Right atrium auricular region (tissue), 2 donors: ENCODE measurements around the gene ENGASE. TPM values are rescaled to one million over a fixed set of nuclear protein-coding genes. Genes with fewer than 3 reads are reported as not detected.

ENCODE experiments used
- DNase-seq: peaks from one replicate; pipeline ENCODE4 v3.0.0-alpha.2; 2019; ENCODE audit warnings: low spot score
- H3K27ac ChIP-seq, 2 donors: fragments of 200-600 bp; sonication (generic); 1 replicate in 1 of 2; 2 replicates in 1 of 2; pipeline ENCODE4 v1.5.1; 2016 to 2019
- H3K27me3 ChIP-seq, 2 donors: fragments of 200-600 bp; sonication (generic); one replicate each; pipeline versions ENCODE4 v1.5.1 to v1.6.0; 2017 to 2019
- H3K36me3 ChIP-seq: fragments of 200-600 bp; sonication (generic); one replicate; pipeline ENCODE4 v1.5.1; 2016
- H3K4me1 ChIP-seq, 2 donors: fragments of 200-600 bp; sonication (generic); one replicate each; pipeline versions ENCODE4 v1.5.1 to v1.6.0; 2017 to 2019
- H3K4me3 ChIP-seq, 2 donors: fragments of 200-600 bp; sonication (generic); 1 replicate in 1 of 2; 2 replicates in 1 of 2; pipeline ENCODE4 v1.5.1; 2017 to 2019; ENCODE audit warnings: mild to moderate bottlenecking in 1 of 2, moderate library complexity in 1 of 2
- H3K9me3 ChIP-seq, 2 donors: fragments of 200-600 bp; sonication (generic); one replicate each; pipeline ENCODE4 v1.5.1; 2019
- CTCF ChIP-seq, 2 donors: fragments of 200-600 bp; sonication (generic); IDR thresholded peaks; one replicate each; pipeline ENCODE4 v1.5.1; 2019; ENCODE audit warnings: antibody characterized with exemption in 2 of 2
- total RNA-seq, 2 donors: library from RNA; depleted of rRNA; stranded (reverse); fragments of >200 nt; gene quantifications; one replicate each; pipeline ENCODE4 v1.1.0, GENCODE V29; 2016

The ENGASE gene
- total RNA-seq, 2 donors from 2014 or later = 7.7 to 13.5 TPM

DNA sequence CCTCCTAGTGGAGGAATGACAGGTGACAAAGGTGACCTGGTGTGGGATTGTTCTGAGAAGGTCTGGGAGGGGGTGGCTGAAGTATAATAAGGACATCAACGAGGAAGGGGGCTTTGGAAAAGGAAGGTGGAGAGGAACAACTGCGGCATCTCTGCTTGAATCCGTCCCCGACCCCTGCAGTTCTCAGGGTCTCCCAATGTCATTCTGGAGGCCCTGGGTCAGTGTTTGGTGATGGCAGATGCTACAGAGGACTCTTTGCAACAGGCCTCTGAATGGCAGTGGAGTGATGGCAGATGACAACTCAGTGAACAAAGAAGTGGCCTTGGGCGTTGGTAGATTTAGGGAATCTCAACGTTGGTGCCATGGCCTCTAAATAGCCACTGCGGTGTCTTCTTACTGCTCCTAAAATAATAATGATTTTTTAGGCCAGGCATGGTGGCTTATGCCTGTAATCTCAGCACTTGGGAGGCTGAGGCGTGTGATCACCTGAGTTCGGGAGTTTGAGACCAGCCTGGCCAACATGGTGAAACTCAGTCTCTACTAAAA, 1.3 kb downstream of the ENGASE start:
- peak overlapping the region; percentile 86 to 90 for H3K27ac ChIP-seq
- no peaks in the 10 kb centered on the region for H3K27me3 ChIP-seq
- no peaks in the 10 kb centered on the region for H3K9me3 ChIP-seq
- peaks cover 0 to 27% of the 10 kb centered on the region in 2 donors for H3K4me1 ChIP-seq
- peaks cover 36% of the 10 kb centered on the region for H3K36me3 ChIP-seq
- no peak for TF ChIP-seq CTCF (IDR thresholded peaks at IDR 0.05)
- DNase-seq = no peak
- peak overlapping the region; percentile 71 to 86 for H3K4me3 ChIP-seq

GRCh38 chr17:79077587-79077986, 3.0 kb downstream of the ENGASE start:
- no peaks in the 10 kb centered on the region for H3K27me3 ChIP-seq
- H3K9me3 ChIP-seq = no peaks in the 10 kb centered on the region
- H3K4me3 ChIP-seq = no peak overlapping the region
- no peak overlapping the region for H3K27ac ChIP-seq
- no peak for DNase-seq
- no peak for TF ChIP-seq CTCF (IDR thresholded peaks at IDR 0.05)
- H3K36me3 ChIP-seq = peaks cover 51% of the 10 kb centered on the region
- peaks cover 0 to 32% of the 10 kb centered on the region in 2 donors for H3K4me1 ChIP-seq

DNA sequence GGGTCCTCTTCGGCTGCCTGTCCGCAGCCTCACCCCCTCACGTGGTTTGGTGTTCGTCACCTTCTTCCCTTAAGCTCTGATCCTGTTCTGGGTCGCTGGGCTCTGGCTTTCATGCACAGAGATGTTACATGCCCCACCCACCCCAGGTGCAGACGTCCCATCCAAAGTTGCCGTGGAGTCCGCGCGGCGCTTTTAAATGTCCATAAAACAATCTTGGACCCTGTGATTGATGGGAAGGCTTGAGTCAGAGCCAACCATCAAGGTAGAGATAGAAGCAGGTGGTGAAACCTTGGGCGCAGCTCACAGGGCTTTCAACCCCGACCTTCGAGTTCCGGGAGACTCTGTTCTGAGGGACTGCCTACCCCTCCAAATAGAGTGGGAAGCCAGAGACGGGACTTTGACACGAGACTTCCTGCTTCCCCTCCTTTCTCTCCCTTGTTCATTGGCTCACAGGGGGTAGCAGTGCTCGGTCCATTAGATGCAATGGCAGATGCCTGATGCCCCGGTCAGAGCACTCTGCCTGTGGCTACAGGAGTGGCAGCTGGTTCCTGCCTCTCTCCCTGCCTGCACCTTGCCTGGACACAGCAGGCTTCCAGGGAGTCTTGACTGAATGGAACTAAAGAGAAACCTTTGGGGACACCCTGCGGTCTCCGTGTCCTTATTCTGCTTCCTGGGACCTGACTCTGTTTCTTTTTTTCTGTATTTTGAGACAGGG, 4.0 kb downstream of the ENGASE start:
- no peak overlapping the region for H3K4me3 ChIP-seq
- no peaks in the 10 kb centered on the region for H3K27me3 ChIP-seq
- no peak for TF ChIP-seq CTCF (IDR thresholded peaks at IDR 0.05)
- peaks cover 59% of the 10 kb centered on the region for H3K36me3 ChIP-seq
- peaks cover 0 to 33% of the 10 kb centered on the region in 2 donors for H3K4me1 ChIP-seq
- DNase-seq = no peak
- H3K27ac ChIP-seq = no peak overlapping the region
- no peaks in the 10 kb centered on the region for H3K9me3 ChIP-seq

DNA sequence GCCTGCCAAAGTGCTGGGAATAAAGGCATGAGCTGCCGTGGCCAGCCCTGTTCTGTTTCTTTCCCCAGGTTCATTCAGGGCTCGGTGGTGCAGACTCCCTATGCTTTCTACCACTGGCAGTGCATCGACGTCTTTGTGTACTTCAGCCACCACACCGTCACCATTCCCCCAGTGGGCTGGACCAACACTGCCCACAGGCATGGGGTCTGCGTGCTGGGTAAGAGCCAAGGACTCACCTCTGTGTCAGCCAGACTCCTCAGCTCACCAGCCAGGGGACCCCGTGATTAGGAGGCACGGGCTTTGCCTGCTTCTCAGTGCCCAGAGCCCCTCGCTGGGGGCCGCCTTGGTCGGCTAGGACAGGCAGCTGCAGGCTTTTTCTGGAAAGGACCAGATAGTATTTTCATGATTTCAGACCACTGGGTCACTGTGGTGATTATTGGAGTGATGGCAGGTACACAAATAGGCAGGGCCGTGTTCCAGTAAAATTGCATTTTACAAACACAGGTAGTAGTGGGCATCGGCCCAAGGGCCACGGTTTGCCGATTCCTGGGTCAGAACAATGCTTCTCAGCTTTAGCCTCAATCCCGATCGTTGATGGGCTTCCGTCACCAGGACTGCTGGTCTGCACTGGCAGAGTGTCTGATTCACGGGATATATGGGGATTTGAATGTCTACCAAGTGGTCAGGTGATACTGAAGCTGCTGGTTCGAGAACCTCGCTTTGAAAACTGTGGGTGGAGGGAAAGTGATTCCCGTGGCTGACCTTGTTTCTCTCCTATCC, 5.0 kb downstream of the ENGASE start:
- Histone ChIP-seq H3K9me3 (no peaks in the 10 kb centered on the region), H3K4me1 (peaks cover 0 to 25% of the 10 kb centered on the region in 2 donors), H3K4me3 (no peak overlapping the region), H3K27me3 (no peaks in the 10 kb centered on the region), H3K36me3 (peaks cover 69% of the 10 kb centered on the region), H3K27ac (no peak overlapping the region)
- no peak for DNase-seq
- TF ChIP-seq CTCF (IDR thresholded peaks at IDR 0.05) = no peak

DNA sequence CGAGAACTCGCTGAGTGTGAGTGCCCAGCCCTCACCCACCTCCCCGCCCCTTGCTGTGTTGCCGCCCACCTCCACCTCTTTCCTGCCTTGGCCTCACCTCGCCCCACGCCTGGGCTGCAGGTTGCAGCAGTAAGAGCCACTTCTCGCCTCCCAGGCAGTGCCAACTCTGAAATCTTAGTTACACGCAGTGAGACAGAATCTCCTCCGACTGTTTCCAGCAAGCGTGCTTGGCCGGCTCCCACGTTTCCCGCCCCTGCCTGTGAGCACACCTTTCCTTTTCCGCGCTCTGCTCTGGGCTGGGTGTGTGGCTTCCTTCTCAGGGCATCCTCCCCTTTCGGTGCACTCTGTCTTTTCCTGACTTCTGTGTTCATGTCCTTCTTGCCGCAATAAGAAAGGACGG, 5.7 kb downstream of the ENGASE start:
- Histone ChIP-seq H3K27ac (no peak overlapping the region), H3K9me3 (no peaks in the 10 kb centered on the region), H3K27me3 (no peaks in the 10 kb centered on the region), H3K36me3 (peaks cover 76% of the 10 kb centered on the region), H3K4me1 (peaks cover 0 to 23% of the 10 kb centered on the region in 2 donors), H3K4me3 (no peak overlapping the region)
- no peak for TF ChIP-seq CTCF (IDR thresholded peaks at IDR 0.05)
- no peak for DNase-seq
